HCT116 (cell line): ENCODE measurements around the gene PPRC1. TPM values are rescaled to one million over a fixed set of nuclear protein-coding genes. Genes with fewer than 3 reads are reported as not detected.

Source experiments
- ATAC-seq: fragments of 200-7000 bp; cut with Tn5 transposase; 2 replicates; pipeline ENCODE4 v1.9.1; 2020; ENCODE audit warnings: mild to moderate bottlenecking, moderate library complexity
- Bru-seq: library from RNA; stranded (reverse); fragments of 400-500 nt; gene quantifications from one replicate; lab custom pipeline; 2021; lab: Mats Ljungman, UMichigan
- BruChase-seq, 2 experiments: library from RNA; stranded (reverse); fragments of 400-500 nt; gene quantifications; one replicate each; lab custom pipeline; 2021; lab: Mats Ljungman, UMichigan
- BruUV-seq: library from RNA; stranded (reverse); fragments of 400-500 nt; replicated peaks from 2 replicates; lab custom pipeline; 2021; lab: Mats Ljungman, UMichigan
- CTCF ChIA-PET: fragments of 300-600 bp; sonication (Branson Sonifier 250); formaldehyde crosslinking; loops from one replicate; lab custom pipeline; 2021; ENCODE audit warnings: antibody characterized with exemption; lab: Charles Lee
- POLR2A ChIA-PET: fragments of 300-600, 350-600 bp; sonication (Branson Sonifier 250); formaldehyde crosslinking; loops from one replicate; lab custom pipeline; 2021; ENCODE audit warnings: antibody characterized with exemption; lab: Charles Lee
- RAD21 ChIA-PET, 2 experiments: fragments of 300-600 bp; sonication (Branson Sonifier 250); formaldehyde crosslinking; loops; one replicate each; lab custom pipeline; 2023; ENCODE audit warnings: low total read pairs in 2 of 2; ENCODE audit not compliant: uncharacterized antibody in 2 of 2, unreplicated experiment in 2 of 2, low non-redundant PET in 1 of 2; lab: Charles Lee
- DNase-seq: peaks from one replicate; pipeline ENCODE4 v3.0.0-alpha.2; 2010; ENCODE audit warnings: low read depth, low spot score
- H2AFZ ChIP-seq: fragments of 200-600 bp; shearing (Covaris generic), sonication (generic); 2 replicates; pipeline ENCODE4 v1.6.1; 2017; ENCODE audit warnings: low read depth, mixed run types, mixed read lengths, antibody characterized with exemption, low read length; ENCODE audit not compliant: poor library complexity, severe bottlenecking
- H3K27ac ChIP-seq: 2 replicates; pipeline ENCODE4 v1.5.1; 2012; ENCODE audit warnings: low read depth, low read length
- H3K27me3 ChIP-seq: fragments of 200-600 bp; sonication (generic); 2 replicates; pipeline ENCODE4 v1.6.1; 2016; ENCODE audit warnings: mixed run types, low read length, mixed read lengths; ENCODE audit not compliant: insufficient read depth
- H3K36me3 ChIP-seq, 2 experiments: fragments of 200-500 bp in 1 of 2; fragments of 200-600 bp in 1 of 2; sonication (Bioruptor generic) in 1 of 2; sonication (generic) in 1 of 2; 2 replicates each; pipeline versions ENCODE4 v1.5.1 to v1.6.1; 2014 to 2016; ENCODE audit warnings: low read length in 2 of 2, inconsistent platforms in 1 of 2, mixed read lengths in 1 of 2, mixed run types in 1 of 2; ENCODE audit not compliant: insufficient read depth in 2 of 2, control insufficient read depth in 1 of 2
- H3K4me1 ChIP-seq, 2 experiments: fragments of 200-600 bp in 1 of 2; sonication (generic) in 1 of 2; 2 replicates each; pipeline versions ENCODE4 v1.5.1 to v1.6.1; 2012 to 2017; ENCODE audit warnings: low read length in 2 of 2, inconsistent platforms in 1 of 2, mild to moderate bottlenecking in 1 of 2, mixed read lengths in 1 of 2, mixed run types in 1 of 2, moderate library complexity in 1 of 2; ENCODE audit not compliant: insufficient read depth in 2 of 2, control insufficient read depth in 1 of 2
- H3K4me2 ChIP-seq: fragments of 200-600 bp; sonication (generic); 2 replicates; pipeline ENCODE4 v1.6.1; 2017; ENCODE audit warnings: mixed run types, low read length, mixed read lengths
- H3K4me3 ChIP-seq, 2 experiments: fragments of 200-600 bp in 1 of 2; sonication (generic) in 1 of 2; replicated peaks in 1 of 2; 2 replicates each; pipeline ENCODE4 v1.5.1; 2011 to 2016; ENCODE audit warnings: low read length in 2 of 2, control low read depth in 1 of 2, low read depth in 1 of 2, mild to moderate bottlenecking in 1 of 2, mixed read lengths in 1 of 2, mixed run types in 1 of 2
- H3K79me2 ChIP-seq: fragments of 200-600 bp; sonication (generic); 2 replicates; pipeline ENCODE4 v1.6.1; 2017; ENCODE audit warnings: mild to moderate bottlenecking, mixed run types, low read length, moderate library complexity, mixed read lengths; ENCODE audit not compliant: insufficient read depth
- H3K9ac ChIP-seq: fragments of 200-600 bp; sonication (generic); 2 replicates; pipeline ENCODE4 v1.6.1; 2016; ENCODE audit warnings: low read length, mixed read lengths
- H3K9me2 ChIP-seq: fragments of 200-600 bp; sonication (generic), shearing (Covaris generic); 2 replicates; pipeline ENCODE4 v1.6.1; 2017; ENCODE audit warnings: mixed run types, mild to moderate bottlenecking, moderate library complexity; ENCODE audit not compliant: insufficient read depth
- H3K9me3 ChIP-seq, 2 experiments: fragments of 200-500 bp in 1 of 2; fragments of 200-600 bp in 1 of 2; sonication (Bioruptor generic) in 1 of 2; sonication (generic) in 1 of 2; 2 replicates each; pipeline ENCODE4 v1.6.1; 2014 to 2017; ENCODE audit warnings: low read length in 2 of 2, mixed read lengths in 2 of 2, inconsistent platforms in 1 of 2, low read depth in 1 of 2, mild to moderate bottlenecking in 1 of 2, mixed run types in 1 of 2, moderate library complexity in 1 of 2; ENCODE audit not compliant: control insufficient read depth in 1 of 2, insufficient read depth in 1 of 2
- H4K20me1 ChIP-seq: fragments of 200-600 bp; sonication (generic), shearing (Covaris generic); 2 replicates; pipeline ENCODE4 v1.6.1; 2017; ENCODE audit warnings: mixed run types, mild to moderate bottlenecking, moderate library complexity; ENCODE audit not compliant: insufficient read depth
- CTCF ChIP-seq, 3 experiments: fragments of 200-600 bp in 1 of 3; sonication (generic) in 1 of 3; IDR thresholded peaks in 2 of 3; conservative IDR thresholded peaks in 1 of 3; 2 replicates each; pipeline ENCODE4 v1.5.1; 2012 to 2017; ENCODE audit warnings: low read depth in 2 of 3, low read length in 2 of 3, antibody characterized with exemption in 1 of 3, borderline replicate concordance in 1 of 3, control low read depth in 1 of 3, mild to moderate bottlenecking in 1 of 3, mixed read lengths in 1 of 3, mixed run types in 1 of 3, moderate library complexity in 1 of 3; ENCODE audit not compliant: insufficient read depth in 1 of 3
- EGR1 ChIP-seq: IDR thresholded peaks from 2 replicates; pipeline ENCODE4 v1.6.1; 2012; ENCODE audit warnings: low read depth
- EZH2phosphoT487 ChIP-seq: fragments of 200-600 bp; IDR thresholded peaks from 2 replicates; pipeline ENCODE4 v1.6.1; 2018; ENCODE audit warnings: antibody characterized with exemption, borderline replicate concordance
- POLR2A ChIP-seq: IDR thresholded peaks from 2 replicates; pipeline ENCODE4 v1.7.0; 2011; ENCODE audit warnings: borderline replicate concordance; ENCODE audit not compliant: insufficient read depth, insufficient read length; ENCODE audit errors: extremely low read depth
- POLR2AphosphoS5 ChIP-seq: IDR thresholded peaks from 2 replicates; pipeline ENCODE4 v1.6.1; 2011; ENCODE audit warnings: mild to moderate bottlenecking, low read depth, low read length, moderate library complexity
- TCF7L2 ChIP-seq: IDR thresholded peaks from 2 replicates; pipeline ENCODE4 v1.7.0; 2011; ENCODE audit warnings: borderline replicate concordance, inconsistent platforms; ENCODE audit not compliant: insufficient read depth, insufficient read length; ENCODE audit errors: extremely low read depth
- YY1 ChIP-seq: IDR thresholded peaks from 2 replicates; pipeline ENCODE4 v1.6.1; 2011; ENCODE audit warnings: low read length, low read depth, moderate library complexity, mild to moderate bottlenecking; ENCODE audit not compliant: insufficient replicate concordance; ENCODE audit errors: extremely low read depth
- ZBTB33 ChIP-seq: IDR thresholded peaks from 2 replicates; pipeline ENCODE4 v1.6.1; 2011; ENCODE audit warnings: mild to moderate bottlenecking, low read length, moderate library complexity; ENCODE audit not compliant: insufficient replicate concordance; ENCODE audit errors: extremely low read depth
- ZFX ChIP-seq: fragments of 450-650 bp; IDR thresholded peaks from 2 replicates; pipeline ENCODE4 v1.6.1; 2017
- intact Hi-C: fragments of 100-400 bp; cut with micrococcal nuclease; formaldehyde crosslinking; loops from 2 replicates; pipeline ENCODE4 v1.10.0; 2022
- long read RNA-seq: library from polyadenylated mRNA; unstranded; transcript quantifications from one replicate; pipeline ENCODE4 v2.0.0, GENCODE V29; 2021; ENCODE audit not compliant: unreplicated experiment
- polyA plus RNA-seq: library from polyadenylated mRNA; unstranded; fragments of >200 nt; gene quantifications from 2 replicates; pipeline ENCODE4 v1.2.1, GENCODE V29; 2012; ENCODE audit warnings: missing spikeins
- total RNA-seq: library from RNA; stranded (reverse); gene quantifications from one replicate; pipeline ENCODE4 v1.2.1, GENCODE V29; 2021; ENCODE audit not compliant: unreplicated experiment
- TF ChIP-seq, protein P1 (sequence below): IDR thresholded peaks from 2 replicates; pipeline ENCODE4 v1.6.1; 2012; ENCODE audit warnings: low read depth

PPRC1 gene
- total RNA-seq: 93.0 TPM
- polyA plus RNA-seq: 54.7 and 57.7 TPM in 2 replicates
- Bru-seq, nascent RNA: percentile 96 among the genes with signal in this experiment
- BruChase-seq, experiment 1, labeled RNA remaining after a 6-hour chase: percentile 94 among the genes with signal in this experiment
- BruChase-seq, experiment 2, labeled RNA remaining after a 2-hour chase: percentile 98 among the genes with signal in this experiment
- long read RNA-seq, transcript PPRC1-202 (10 exons, 2,163 nt): major isoform, 20 of 48 reads
- long read RNA-seq, partial matches to known transcripts: 19 of 48 reads
- long read RNA-seq, other reads (novel, unspliced or antisense): 8 of 48 reads

- no TSS peak for BruUV-seq
- Histone ChIP-seq H3K36me3 (peaks cover 5 to 33% of the 10 kb centered on the region in 2 experiments; a peak in 3 of 4 replicates), H3K79me2 (peaks cover 50% of the 10 kb centered on the region), H3K27ac (peak within 1 kb of the TSS; percentile 98), H3K27me3 (no peaks in the 10 kb centered on the region), H2AFZ (peak within 1 kb of the TSS; percentile 19), H4K20me1 (peaks cover 29% of the 10 kb centered on the region; the same call in 1 of the 2 replicates), H3K4me1 (peaks cover 27 to 41% of the 10 kb centered on the region in 2 experiments), H3K9me3 (no peaks in the 10 kb centered on the region), H3K4me2 (peak within 1 kb of the TSS; percentile 87), H3K4me3 (peak within 1 kb of the TSS; percentile 93), H3K9ac (peak within 1 kb of the TSS; percentile 99), H3K9me2 (no peaks in the 10 kb centered on the region)
- ATAC-seq: peak; percentile 92
- CTCF ChIA-PET: interaction anchor here (1.0 to 1.7 kb wide), 7 partner anchors 9 to 289 kb away, joined by 3 to 11 read pairs (median 5); partner anchors contain the start of gene NOLC1
- POLR2A ChIA-PET: interaction anchor here (0.6 to 1.5 kb wide), 2 partner anchors 14 to 18 kb away, joined by 3 to 4 read pairs; no protein-coding TSS in a partner anchor
- TF ChIP-seq EZH2phosphoT487 (no peak), EGR1 (no peak), POLR2A (peak; percentile 74), YY1 (peak; percentile 96), TCF7L2 (peak; percentile 65), ZFX (peak; percentile 80), POLR2AphosphoS5 (peak; percentile 90), ZBTB33 (peak; percentile 84), CTCF (IDR thresholded peaks at IDR 0.05 in 2 of 3, conservative IDR thresholded peaks at IDR 0.05 in 1 of 3; ENCODE audit: borderline replicate concordance in 1 of 3, insufficient read depth in 1 of 3, low read depth in 2 of 3, low read length in 2 of 3) (peak in 2 of 3 experiments; percentile 96 to 99; a peak in 4 of 6 replicates)
- TF ChIP-seq, protein P1, sequence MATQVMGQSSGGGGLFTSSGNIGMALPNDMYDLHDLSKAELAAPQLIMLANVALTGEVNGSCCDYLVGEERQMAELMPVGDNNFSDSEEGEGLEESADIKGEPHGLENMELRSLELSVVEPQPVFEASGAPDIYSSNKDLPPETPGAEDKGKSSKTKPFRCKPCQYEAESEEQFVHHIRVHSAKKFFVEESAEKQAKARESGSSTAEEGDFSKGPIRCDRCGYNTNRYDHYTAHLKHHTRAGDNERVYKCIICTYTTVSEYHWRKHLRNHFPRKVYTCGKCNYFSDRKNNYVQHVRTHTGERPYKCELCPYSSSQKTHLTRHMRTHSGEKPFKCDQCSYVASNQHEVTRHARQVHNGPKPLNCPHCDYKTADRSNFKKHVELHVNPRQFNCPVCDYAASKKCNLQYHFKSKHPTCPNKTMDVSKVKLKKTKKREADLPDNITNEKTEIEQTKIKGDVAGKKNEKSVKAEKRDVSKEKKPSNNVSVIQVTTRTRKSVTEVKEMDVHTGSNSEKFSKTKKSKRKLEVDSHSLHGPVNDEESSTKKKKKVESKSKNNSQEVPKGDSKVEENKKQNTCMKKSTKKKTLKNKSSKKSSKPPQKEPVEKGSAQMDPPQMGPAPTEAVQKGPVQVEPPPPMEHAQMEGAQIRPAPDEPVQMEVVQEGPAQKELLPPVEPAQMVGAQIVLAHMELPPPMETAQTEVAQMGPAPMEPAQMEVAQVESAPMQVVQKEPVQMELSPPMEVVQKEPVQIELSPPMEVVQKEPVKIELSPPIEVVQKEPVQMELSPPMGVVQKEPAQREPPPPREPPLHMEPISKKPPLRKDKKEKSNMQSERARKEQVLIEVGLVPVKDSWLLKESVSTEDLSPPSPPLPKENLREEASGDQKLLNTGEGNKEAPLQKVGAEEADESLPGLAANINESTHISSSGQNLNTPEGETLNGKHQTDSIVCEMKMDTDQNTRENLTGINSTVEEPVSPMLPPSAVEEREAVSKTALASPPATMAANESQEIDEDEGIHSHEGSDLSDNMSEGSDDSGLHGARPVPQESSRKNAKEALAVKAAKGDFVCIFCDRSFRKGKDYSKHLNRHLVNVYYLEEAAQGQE: no peak
- intact Hi-C loops: loop anchor here (1.0 kb wide), 2 partner anchors 20 to 76 kb away; partner anchors contain the start of genes ARMH3 and NOLC1
- RAD21 ChIA-PET: no interaction called here
- DNase-seq: peak; percentile 100
These were observed at the start of gene PPRC1 for GRCh38 chr10:102132563-102133372. TSS of gene PPRC1 (plus strand) at chr10:102133040. CDS start at chr10:102133069, 29 bp downstream.
